ENCODE data around the gene WEE2.

WEE2 gene

DNA sequence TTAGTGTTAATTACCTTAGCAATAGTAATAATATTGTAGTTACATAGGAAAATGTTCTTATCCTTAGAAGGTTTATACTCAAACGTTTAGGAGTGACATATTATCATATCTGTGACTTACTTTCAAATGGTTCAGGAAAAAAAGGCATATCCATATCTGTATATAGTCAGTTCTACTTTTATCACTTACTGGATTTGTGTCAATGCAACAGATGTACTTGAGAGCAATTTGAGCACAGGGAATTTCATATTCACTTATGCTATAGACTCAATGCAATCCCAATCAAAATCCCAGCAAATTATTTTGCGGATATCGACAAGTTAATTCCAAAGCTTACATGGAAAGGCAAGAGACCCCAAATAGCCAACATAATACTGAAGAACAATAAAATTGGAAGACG is 16.2 kb upstream of the WEE2 start:
- DNase-seq: no peak

DNA sequence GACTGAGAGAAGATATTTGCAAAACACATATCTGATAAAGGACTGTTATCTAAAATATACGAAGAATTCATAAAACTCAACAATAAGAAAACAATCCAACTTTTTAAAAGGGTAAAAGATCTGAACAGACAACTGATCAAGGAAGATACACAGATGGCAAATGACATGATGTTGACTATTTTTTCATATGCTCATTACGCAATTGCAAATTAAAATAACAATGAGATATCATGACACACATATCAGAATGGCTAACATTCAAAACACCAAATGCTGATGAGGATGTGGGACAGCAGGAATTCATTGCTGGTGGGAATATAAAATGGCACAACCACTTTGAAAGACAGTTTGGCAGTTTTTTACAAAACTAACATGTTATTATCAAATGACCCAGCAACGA is 15.1 kb upstream of the WEE2 start:
- no peak for DNase-seq

DNA sequence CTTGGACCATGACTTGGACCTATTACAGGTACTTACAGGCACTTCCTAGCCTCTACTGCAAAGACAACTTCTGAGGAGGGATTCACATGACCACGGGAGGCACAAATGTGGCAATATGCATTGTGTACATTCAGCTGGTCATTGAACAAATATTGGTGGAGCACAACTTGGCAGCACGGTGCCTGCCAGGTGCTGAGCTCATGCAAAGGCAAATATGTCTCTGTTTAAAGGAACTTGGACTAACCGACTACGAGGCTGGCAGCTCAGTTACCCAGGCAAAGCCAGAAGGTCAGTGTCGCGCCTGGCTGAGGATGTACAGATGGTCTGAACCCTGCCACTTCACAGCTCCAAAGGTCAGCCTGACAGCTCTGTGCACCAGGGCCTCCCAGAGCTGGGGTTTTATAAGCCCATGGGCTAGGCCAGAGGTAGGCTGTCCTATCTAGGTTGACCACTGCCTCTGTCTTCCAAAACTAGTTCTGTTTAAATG is 12.3 kb upstream of the WEE2 start:
- DNase-seq: no peak

DNA sequence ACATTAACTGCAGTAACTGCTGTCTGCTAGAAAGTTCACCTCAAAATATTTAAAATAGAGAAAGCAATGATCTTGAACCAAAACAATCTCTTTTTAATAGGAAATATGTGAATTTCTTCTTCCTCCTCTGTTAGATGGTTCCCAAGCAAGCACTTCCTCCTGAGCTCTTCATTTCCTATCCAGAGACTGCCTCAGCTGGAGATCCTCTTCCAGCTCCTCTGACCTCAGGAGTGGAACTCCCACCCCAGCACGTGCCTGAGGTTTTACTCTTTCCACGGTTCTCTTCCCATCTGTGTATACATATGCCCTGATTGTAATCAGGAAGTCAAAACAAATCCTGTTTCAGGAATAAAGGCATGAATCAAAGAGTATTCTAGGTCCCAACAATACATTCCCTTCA is 11.8 kb upstream of the WEE2 start:
- DNase-seq: no peak

DNA sequence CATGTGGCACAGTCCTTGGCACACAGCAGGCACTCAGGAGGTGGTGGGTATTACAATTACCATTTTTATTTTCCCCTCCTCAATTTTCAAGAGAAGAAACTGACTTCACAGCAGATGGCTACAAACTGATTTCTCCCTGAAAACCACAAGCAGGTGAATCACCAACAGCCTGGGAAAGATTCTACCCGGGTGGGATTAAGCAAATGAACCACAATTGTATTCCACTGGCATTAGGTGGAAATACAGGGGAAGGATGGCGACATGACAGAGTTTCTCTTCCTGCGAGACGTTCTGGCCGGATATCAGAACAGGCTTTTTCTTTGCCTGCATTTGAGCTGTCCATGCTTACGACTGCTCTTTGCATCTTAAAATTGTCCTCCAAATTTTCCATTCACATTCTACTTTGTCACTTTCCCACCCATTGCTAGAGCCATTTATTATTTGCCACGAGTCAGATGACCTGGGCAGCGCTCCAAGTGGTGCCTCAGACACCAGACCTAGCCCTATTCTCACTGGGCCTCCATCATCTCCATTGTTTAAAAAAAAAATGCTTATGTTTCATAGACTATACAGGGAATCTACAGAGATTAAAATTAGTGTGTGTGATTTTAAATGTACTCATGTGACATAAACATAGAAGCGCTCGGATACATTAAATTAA is 10.8 kb upstream of the WEE2 start:
- DNase-seq: no peak

DNA sequence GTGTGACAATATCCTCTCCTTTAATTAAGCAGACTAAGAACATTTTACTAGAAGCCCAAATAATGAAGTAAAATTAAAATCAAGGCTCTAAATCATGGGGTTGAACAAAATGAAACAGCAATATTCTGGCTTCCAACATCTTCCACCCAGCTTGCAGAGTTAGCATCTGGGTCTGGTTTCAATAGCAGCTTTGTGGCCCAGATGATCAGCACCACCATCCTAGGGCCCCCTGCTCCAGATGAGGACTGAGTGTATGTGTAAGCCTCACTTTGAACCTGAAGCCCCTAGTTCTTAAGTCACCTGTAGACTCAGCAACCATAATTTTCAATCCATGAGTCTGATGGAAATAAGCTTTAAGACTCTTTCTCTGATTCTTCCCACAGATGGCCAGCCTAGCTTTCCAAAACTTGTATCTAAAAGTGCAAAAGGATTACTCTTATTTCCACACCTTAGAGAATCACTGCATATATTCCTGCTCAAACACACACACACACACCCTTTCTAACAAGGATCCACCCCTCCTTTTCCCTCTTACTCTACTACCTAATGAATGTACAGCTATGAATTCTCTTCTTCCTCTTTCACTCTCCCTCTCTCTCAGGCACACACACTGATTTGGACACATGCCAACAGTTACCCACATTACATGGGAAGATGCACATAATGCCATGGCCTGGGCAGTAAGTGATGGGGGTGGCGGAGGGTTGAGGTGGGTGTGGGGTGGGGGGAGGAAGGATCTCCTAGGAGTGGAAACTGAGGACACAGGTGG is 9.7 kb upstream of the WEE2 start:
- DNase-seq: no peak

DNA sequence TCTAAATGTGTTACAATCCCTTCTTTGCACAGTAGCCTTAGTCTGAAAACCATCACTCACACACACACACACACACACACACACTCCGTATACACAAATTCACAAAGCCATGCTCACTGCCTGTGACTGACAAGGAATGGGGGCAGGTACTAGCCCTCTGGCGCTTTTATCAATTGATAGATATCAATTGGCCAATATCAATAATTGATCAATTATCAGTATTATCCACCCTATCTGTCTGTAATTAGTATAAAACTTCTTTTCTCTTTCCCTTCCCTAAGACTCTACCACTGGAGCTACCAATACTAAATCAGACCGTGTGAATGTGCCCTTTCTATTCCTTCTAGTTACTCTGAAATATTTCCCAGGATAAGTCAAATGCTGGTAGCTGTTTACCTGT is 8.3 kb upstream of the WEE2 start:
- DNase-seq: no peak

DNA sequence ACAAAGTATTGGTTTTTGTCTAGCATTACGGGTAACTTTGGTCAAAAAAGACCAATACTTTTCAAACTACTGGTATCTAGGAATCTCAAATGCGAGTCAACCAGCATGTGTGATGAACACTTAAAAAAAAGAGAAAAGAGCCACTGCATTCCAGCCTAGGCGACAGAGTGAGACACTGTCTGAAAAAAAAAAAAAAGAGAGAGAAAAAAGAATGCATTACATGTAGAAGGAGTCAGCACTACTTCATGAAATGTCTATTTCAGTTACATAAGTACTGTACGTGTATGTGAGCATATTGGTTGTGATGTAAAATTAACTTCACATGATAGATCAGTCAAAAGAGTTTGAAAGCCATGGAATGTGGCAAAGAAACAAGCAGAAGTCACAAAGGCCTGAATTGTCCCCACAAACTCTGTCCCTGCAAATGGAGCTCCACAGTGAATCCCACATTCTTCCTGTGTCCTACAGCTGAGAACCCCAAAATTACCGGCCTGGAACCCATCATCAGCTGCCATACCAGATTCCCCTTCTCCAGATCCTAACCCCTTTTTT is 7.8 kb upstream of the WEE2 start:
- no peak for DNase-seq

DNA sequence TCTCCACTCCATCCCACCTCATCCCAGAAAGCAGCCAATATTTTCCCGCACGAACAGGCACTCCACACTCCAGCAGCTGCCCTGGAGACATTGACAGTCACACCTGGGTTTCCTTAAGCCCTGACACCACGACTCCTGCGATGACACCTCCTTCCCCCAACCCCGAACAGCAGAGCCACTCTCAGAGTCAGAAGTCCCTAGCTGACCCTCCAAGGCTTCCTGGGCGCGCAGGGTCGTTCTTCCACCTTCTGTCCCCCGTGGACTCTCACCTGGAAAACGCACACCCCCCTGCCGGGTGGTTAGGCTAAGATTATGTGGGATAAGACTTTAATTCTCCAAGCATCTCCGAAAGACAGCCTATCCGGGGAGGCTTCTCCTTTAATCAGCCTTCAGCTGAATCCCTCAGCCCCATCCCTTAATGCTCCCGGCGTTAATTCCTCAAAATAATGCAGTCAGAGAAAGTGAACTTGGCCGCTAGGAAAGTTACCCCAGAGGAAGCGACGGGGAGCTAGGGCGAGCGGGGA is 7.2 kb upstream of the WEE2 start:
- DNase-seq: no peak

DNA sequence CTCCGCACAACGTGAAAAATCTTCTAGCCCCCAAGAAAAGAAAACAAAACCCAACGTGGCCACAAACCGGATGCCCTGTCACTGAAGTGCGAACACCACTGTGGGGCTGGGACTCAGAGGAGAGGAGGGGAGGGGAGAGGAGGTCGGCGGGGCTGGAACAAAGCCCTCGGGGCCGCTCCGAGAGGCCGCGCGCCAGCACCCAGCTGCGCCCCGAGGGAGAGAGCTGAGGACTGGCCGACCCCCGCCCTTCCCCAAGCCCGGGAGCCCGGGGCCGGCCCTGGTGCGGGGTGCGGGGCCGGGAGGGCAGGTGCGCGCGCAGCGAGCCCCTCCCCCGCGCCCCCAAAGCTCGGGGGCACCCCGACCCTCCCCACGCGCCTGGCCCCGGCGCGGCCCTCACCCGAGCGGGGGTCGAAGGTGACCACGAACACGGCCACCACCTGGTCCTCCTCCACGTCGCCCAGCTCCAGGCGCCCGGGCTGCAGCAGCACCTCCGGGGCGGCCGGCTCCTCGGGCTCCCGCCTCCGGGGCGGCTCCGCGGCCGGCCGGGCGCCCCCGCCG is 6.6 kb upstream of the WEE2 start:
- no peak for DNase-seq

DNA sequence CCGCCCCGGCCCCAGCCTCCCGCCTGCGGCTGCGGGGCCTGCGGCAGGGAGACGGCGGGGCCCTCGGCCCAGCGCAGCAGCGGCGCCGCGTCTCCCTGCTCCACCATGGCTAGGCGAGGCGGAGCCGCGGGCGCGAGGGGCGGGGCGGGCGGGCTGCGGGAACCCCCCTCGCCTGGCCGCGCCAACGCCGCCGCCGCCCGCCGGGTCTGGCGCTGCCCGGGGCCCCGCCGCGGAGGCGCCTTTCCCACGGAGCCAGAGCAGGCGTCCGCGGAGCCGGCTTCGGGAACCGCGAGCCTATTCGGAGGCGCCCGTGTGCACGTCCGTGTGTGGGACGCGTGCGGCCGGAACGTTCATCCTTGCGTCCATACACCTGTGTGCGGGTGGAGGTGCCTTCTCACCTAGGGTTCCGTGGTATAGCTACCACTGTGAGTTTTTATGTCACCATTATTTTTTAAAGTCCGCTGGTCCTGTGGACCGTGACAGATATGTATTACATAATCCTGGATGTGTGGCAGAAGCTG is 6.0 kb upstream of the WEE2 start, which contains the start of gene DENND11:
TSS of gene DENND11 (minus strand) at position 120 of the 521 bp plus-strand sequence. CDS start at position 107, 13 bp downstream.
- no peak for DNase-seq

DNA sequence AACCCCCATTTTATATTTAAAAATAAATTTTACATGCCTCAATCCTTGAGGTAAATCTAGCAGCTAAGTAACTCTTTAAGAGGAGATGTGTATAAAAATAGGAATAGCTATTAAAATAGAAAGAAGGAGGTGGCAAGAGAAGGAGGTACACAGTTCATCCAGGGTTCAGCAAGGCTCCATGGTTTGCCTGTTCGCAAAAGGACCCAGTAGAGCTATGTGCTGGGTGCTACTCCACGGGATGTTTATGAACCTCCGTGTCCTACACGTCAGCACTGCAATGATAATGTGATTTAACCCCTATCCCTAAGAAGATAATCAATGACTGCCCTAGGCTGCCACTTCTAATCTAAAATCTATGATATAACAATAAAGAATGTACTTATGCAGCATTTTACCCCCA is 5.3 kb upstream of the WEE2 start:
- DNase-seq: no peak

DNA sequence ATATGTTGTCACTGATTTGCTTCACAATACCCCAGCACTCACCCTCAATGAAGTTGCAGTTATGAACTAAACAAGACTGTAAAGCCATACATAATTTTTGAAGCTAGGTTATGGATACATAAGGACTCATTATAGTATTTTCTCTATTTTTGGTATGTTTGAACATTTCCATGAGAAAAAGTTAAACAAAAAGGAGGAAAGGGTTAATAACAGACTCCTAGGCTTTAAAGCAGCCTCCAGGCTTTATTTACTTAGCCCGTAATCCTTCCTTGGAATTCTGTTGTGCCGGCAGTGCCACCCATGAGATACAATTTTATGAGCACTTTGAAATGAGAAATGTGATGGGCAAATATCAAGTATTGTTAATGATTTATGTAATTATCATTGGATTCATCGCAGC is 4.0 kb upstream of the WEE2 start:
- DNase-seq: no peak

DNA sequence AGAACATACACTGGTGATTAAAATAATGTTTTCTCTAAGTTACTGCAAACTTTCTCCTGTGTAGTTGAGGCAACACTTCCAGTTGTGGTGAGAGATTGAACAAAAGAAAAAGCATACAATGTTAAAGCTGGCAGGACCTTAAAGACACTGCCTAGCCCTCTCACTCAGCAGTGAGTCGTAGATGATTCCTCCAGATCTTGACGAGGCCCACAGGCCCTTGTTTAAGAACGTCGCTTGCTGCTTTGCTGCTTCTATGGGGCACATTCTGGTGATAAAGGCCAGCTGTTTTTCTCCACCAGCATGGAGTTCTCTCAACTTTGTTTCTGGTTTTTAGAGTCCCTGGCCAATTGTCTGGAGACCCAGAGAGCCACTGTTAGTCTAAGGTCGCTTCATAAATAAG is 3.4 kb upstream of the WEE2 start:
- DNase-seq: no peak

DNA sequence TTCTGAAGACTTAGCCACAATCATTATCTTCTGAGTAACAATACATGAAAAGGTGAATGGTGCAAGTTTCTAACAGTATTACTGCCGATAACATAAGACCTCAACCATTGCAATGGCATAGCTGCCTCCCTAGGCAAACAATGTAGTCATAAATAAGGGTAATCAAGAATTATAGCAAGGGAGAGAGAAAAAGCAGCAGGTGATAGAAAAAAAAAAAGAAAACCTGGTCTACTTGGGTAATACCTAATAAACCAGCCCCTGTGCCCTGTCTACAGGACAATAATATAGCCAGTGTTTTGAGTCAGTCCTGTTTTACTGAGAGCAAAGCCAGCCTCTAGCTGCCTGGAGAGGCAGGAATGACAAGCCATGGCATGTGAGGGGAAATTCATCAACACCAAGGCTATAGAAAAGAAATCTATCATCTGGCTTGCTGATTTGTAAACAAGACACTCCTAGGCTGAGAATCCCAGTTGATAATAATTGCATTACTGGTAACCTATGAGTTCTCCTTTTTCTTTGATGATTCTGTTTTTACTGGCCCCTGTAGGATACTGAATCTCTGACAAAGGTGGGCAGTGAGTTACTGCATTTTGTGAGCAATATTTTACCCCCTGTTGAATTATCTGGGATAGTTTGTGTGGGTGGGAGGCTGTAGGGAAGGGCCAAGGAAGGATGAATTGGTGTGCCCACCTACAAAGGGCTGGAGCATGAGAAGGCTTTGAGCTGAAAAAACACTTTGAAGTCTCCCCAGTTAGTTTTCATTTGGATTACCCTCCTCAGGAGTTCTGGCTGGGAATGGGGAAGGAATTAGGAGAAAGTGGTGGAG is 1.7 kb upstream of the WEE2 start:
- DNase-seq: no peak

DNA sequence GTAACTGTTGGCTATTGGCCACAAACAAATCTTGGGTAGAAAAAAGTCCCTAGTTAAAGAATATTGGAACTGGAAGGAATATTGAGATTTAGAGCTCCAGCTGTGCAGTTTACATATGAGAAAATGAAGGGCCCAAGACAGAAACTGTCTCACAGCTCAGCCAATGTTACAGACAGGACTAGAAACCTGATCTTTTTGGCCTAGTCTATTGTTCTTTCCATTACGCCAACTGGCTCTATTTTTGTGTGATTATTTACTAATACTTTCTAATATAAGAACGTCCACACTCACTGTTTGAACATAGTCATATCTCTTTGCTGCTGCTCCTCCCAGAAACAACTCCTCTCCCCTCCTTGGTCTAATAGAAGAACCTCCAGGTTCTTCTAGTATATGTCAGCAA is 1.2 kb downstream of the WEE2 start:
- DNase-seq: no peak

DNA sequence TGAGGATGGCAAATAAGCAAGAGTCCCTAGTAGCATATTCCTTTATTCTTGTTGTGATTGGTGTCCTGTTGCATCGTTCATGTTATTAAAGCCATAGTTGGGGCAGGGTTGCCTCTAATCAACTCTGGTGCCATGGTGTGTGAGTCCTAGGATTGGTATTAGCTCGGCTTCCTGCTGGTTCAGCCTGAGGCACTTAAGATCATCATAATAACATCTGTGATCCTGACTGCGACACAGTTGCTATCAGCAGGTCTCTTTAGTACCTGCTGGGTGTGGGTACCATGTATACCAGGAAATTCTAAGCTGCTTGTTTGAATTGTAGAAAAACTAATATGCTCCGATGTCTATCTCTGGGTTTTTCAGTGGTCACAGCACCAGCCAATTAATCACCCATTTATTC is 1.6 kb downstream of the WEE2 start:
- DNase-seq: no peak

DNA sequence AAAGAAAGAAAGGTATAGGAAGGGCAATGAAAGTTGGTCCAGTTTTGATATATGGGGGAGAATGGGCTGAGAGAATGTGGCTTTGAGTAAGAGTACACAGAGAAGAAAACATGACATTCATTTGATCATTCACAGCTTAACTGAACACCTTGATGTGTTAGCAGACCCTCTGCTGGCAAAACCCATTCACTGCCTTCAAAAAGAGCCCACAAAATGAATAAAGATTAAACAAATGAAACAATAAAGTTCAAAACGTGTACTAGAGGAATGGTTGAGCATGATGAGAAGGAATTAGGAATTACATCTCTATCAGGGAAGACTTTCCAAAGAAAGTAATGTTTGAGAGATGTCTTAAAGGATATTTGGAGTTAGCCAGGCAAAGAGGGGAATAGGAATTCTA is 2.1 kb downstream of the WEE2 start:
- DNase-seq: no peak

DNA sequence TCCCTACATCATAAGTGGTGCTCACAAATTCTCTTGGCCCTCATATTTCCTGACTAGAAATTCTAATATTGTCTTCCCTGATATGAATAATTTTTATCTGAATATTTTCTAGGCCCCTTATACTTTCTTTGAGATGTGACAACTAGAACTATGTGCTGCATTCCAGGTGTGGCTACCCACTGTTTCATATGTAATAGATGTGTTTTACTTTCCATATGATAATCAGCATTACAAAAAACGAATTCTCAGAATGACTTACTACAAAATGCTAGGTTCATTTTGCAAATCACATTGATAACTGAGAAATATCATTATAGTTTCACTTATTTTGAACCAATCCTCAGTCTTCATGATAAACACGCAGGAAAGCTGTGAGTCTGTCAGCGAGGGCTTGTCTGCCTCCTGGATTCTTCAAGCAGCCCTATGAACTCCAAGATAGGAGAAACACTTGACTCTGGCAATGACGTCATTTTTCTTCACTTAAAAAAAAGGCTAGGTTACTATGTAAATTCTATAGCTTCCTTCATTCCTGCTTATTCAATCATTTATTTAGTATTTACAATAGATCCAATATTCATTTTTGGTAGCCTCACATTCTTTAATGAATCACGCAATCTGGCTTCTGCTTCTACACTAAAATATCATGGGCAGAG is 4.6 kb downstream of the WEE2 start:
- DNase-seq: no peak

DNA sequence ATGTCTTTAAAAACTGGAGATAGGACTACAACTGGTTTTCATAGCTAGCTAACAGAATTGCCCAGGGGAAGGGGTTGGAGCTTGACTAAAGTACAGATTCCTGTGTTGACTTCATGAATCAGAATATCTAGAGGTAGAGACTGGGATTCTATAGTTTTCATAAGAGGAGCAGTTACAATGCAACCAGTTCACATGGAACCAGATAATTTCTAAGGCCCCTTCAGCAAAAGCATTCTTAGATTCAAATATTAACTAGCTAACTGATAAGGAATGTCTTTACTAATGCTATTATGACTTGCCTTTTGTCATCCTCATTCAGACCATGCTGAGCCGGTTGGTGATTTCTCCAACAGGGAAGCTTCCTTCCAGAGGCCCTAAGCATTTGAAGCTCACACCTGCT is 5.7 kb downstream of the WEE2 start:
- DNase-seq: no peak

DNA sequence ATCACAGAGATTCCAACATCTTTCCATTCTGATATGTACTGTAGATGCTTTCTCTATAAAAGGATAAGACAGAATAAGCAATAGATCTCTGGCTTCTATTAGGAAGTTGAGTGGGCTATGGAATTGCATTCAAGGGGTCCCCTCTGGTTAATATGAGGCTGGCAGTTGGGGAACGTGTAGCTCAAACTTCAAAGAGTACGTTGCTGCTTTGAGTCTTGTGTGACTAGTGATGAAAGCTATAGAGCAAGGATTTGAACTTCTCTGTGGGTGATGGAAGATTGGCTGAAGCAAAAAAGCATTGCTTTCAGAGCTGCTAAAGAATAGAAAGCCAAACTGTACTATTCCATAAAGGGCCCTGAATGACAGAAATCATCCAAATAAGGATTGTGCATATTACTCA is 6.4 kb downstream of the WEE2 start:
- DNase-seq: no peak

DNA sequence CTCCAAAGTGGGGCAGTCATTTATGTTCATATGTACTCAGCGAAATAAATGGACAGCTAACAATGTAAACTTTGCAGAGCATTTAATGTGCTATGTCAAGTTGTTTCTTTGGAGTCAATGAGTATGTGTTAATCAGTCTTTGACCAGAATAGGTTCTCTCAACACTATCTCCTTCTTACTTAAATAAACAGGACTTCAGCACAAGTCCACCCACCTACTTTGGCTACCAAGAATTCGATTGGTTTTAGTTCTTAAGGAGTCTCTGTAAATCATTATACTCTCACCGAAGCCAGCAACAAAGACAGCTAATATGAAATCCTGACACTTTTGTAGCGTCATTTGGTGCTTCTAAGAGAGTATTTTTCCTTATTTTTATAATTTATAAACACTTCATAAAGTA is 6.9 kb downstream of the WEE2 start:
- DNase-seq: no peak

All from NCI-H1048 (cell line).